ENCODE results near the gene PARVG. TPM values are rescaled to one million over a fixed set of nuclear protein-coding genes. Genes with fewer than 3 reads are reported as not detected.

Gene PARVG
- total RNA-seq, 1 experiment from 2014 or later: 13.9 TPM

DNA sequence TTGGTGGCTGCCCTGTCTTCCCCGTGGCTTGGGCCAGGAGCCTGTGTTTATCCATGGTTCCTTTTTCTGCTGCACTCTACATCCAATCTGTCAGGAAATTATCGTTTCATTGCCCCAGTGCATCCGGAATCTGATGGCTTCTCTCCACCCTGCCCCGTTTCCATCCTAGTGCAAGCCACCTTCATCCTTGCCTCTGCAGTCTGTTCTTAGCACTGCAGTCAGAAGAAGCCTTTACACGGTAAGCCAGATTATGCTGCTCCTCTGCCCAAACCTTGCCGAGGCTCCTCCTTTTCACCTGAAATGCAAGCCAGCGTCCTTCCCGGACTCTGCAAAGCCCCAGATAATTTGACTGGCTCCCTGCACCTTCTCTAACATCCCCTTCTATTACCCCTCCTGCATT, 45.1 kb downstream of the PARVG start:
- DNase-seq (ENCODE audit: low spot score): no peak
- H3K27ac ChIP-seq (ENCODE audit: low read depth, low read length, poor library complexity, severe bottlenecking): no peak overlapping the region
- CTCF ChIA-PET: no interaction called here

DNA sequence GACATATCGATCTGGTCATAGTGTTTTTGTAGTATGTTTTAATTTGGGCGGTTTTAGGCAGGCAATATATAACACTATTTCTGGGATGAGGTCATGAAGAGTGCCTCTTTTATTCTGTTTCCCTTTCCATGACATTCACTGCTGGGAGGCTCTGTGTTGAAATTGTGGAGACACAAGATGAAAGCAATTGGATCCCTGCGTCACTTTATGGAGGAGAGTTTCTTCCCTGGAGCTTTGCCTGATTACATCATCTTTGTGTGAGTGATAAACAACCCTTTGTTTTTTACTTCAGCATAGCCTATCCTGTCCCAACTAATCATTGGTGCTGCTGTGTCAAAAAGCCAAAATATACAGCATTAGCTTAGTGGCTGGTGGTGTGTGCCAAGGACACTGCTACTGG, 48.6 kb downstream of the PARVG start:
- no TSS peak for BruUV-seq (replicated peaks)

More for the DNA sequence above, 45.1 kb downstream of the PARVG start:
- POLR2A ChIA-PET (ENCODE audit: low non-redundant PET): no interaction called here
- no peaks in the 10 kb centered on the region for H3K4me1 ChIP-seq (ENCODE audit: insufficient read depth, low read length, poor library complexity, severe bottlenecking)
- H3K36me3 ChIP-seq (ENCODE audit: insufficient read depth, low read length, poor library complexity, severe bottlenecking): no peaks in the 10 kb centered on the region
- intact Hi-C loops (cut with micrococcal nuclease; ENCODE audit: unreplicated experiment): no loop called here
- BruUV-seq (replicated peaks): no TSS peak
- H3K9me3 ChIP-seq (ENCODE audit: low read depth, low read length, poor library complexity, severe bottlenecking): no peaks in the 10 kb centered on the region
- no peak overlapping the region for H3K4me3 ChIP-seq (ENCODE audit: low read depth, low read length, poor library complexity, severe bottlenecking)
- no peaks in the 10 kb centered on the region for H3K27me3 ChIP-seq (replicated peaks; ENCODE audit: insufficient read depth, low read depth, low read length, poor library complexity)
- no peak for TF ChIP-seq EZH2 (IDR thresholded peaks at IDR 0.05; ENCODE audit: borderline replicate concordance, low read depth, low read length, poor library complexity, severe bottlenecking)
- TF ChIP-seq, protein P1, sequence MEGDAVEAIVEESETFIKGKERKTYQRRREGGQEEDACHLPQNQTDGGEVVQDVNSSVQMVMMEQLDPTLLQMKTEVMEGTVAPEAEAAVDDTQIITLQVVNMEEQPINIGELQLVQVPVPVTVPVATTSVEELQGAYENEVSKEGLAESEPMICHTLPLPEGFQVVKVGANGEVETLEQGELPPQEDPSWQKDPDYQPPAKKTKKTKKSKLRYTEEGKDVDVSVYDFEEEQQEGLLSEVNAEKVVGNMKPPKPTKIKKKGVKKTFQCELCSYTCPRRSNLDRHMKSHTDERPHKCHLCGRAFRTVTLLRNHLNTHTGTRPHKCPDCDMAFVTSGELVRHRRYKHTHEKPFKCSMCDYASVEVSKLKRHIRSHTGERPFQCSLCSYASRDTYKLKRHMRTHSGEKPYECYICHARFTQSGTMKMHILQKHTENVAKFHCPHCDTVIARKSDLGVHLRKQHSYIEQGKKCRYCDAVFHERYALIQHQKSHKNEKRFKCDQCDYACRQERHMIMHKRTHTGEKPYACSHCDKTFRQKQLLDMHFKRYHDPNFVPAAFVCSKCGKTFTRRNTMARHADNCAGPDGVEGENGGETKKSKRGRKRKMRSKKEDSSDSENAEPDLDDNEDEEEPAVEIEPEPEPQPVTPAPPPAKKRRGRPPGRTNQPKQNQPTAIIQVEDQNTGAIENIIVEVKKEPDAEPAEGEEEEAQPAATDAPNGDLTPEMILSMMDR (conservative IDR thresholded peaks at IDR 0.05; ENCODE audit: low read depth, low read length): no peak

DNA sequence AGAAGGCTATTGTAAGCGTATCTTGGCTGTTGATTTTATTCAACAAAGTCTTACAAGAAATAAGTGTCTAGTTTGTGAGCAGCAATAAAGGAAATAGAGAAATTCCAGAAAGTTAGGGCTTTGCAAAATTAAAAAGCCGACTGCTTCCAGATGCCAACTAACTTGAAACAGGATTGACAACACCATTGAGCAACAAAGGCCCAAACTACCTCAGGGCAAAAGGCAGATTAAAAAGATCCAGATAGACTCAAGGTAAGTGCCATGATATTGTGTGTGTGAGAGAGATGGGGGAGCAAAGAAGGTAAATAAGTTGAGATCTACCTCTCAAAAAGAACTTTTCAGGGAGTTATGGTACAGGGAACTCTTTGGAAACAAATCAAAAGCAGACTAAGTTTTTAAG, 49.1 kb downstream of the PARVG start:
- H3K4me3 ChIP-seq (ENCODE audit: low read depth, low read length, poor library complexity, severe bottlenecking): no peak overlapping the region
- H3K27me3 ChIP-seq (replicated peaks; ENCODE audit: insufficient read depth, low read depth, low read length, poor library complexity): no peaks in the 10 kb centered on the region
- no peak overlapping the region for H3K27ac ChIP-seq (ENCODE audit: low read depth, low read length, poor library complexity, severe bottlenecking)
- intact Hi-C loops (cut with micrococcal nuclease; ENCODE audit: unreplicated experiment): no loop called here
- no TSS peak for BruUV-seq (replicated peaks)
- POLR2A ChIA-PET (ENCODE audit: low non-redundant PET): no interaction called here
- H3K9me3 ChIP-seq (ENCODE audit: low read depth, low read length, poor library complexity, severe bottlenecking): no peaks in the 10 kb centered on the region
- no peaks in the 10 kb centered on the region for H3K36me3 ChIP-seq (ENCODE audit: insufficient read depth, low read length, poor library complexity, severe bottlenecking)
- TF ChIP-seq, protein P1 (conservative IDR thresholded peaks at IDR 0.05; ENCODE audit: low read depth, low read length): no peak
- no peak for TF ChIP-seq EZH2 (IDR thresholded peaks at IDR 0.05; ENCODE audit: borderline replicate concordance, low read depth, low read length, poor library complexity, severe bottlenecking)
- H3K4me1 ChIP-seq (ENCODE audit: insufficient read depth, low read length, poor library complexity, severe bottlenecking): no peaks in the 10 kb centered on the region
- DNase-seq (ENCODE audit: low spot score): no peak
- CTCF ChIA-PET: no interaction called here

More for the DNA sequence above, 48.6 kb downstream of the PARVG start:
- DNase-seq (ENCODE audit: low spot score): no peak
- intact Hi-C loops (cut with micrococcal nuclease; ENCODE audit: unreplicated experiment): no loop called here
- no peak overlapping the region for H3K27ac ChIP-seq (ENCODE audit: low read depth, low read length, poor library complexity, severe bottlenecking)
- H3K9me3 ChIP-seq (ENCODE audit: low read depth, low read length, poor library complexity, severe bottlenecking): no peaks in the 10 kb centered on the region
- POLR2A ChIA-PET (ENCODE audit: low non-redundant PET): no interaction called here
- no peak for TF ChIP-seq EZH2 (IDR thresholded peaks at IDR 0.05; ENCODE audit: borderline replicate concordance, low read depth, low read length, poor library complexity, severe bottlenecking)
- TF ChIP-seq, protein P1 (conservative IDR thresholded peaks at IDR 0.05; ENCODE audit: low read depth, low read length): no peak
- H3K36me3 ChIP-seq (ENCODE audit: insufficient read depth, low read length, poor library complexity, severe bottlenecking): no peaks in the 10 kb centered on the region
- no peaks in the 10 kb centered on the region for H3K27me3 ChIP-seq (replicated peaks; ENCODE audit: insufficient read depth, low read depth, low read length, poor library complexity)
- CTCF ChIA-PET: no interaction called here
- no peak overlapping the region for H3K4me3 ChIP-seq (ENCODE audit: low read depth, low read length, poor library complexity, severe bottlenecking)
- no peaks in the 10 kb centered on the region for H3K4me1 ChIP-seq (ENCODE audit: insufficient read depth, low read length, poor library complexity, severe bottlenecking)

All from A673 (cell line).